ENCODE measurements around the gene FGR.

The FGR gene

GRCh38 chr1:27634177-27634984 is 604 bp downstream of the FGR start:
- peaks cover 66% of the 10 kb centered on the region for H3K27me3 Mint-ChIP-seq (ENCODE audit: low read depth, poor library complexity)
- H3K36me3 Mint-ChIP-seq (ENCODE audit: low read depth) = no peaks in the 10 kb centered on the region
- H3K4me3 Mint-ChIP-seq = peak overlapping the region; percentile 73
- H3K4me1 Mint-ChIP-seq = peaks cover 38% of the 10 kb centered on the region
- no peak overlapping the region for H3K27ac Mint-ChIP-seq
- H3K9me3 Mint-ChIP-seq = no peaks in the 10 kb centered on the region
- TF ChIP-seq CTCF (IDR thresholded peaks at IDR 0.05) = no peak
- DNase-seq = peak; percentile 64

DNA sequence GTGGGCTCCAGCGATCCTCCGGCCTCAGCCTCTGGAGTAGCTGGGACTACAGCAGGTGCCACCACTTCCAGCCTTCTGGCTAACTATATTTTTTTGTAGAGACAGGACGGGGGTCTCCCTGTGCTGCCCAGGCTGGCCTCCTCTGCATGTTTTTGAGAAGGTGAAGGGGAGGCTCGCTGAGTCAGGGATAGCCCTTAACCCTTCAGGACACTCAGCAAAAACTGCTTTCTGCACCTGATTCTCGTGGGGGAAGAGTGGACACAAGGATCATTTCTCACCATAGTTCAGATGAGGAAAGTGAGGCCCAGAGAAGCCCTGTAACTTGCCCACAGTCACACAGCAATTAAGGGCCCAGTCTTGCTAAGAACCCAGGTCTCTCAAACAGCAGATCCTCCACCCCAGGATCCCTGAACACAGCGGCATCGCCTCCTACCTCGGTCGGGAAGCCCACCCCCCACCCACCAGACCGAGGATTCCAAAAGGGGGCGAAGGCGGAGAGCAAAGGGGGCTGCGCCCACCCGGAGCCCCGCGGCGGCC is 1.3 kb downstream of the FGR start:
- Mint-ChIP-seq H3K4me3 (peak overlapping the region; percentile 67), H3K9me3 (no peaks in the 10 kb centered on the region), H3K27me3 (ENCODE audit: low read depth, poor library complexity) (peaks cover 70% of the 10 kb centered on the region), H3K4me1 (peaks cover 45% of the 10 kb centered on the region), H3K36me3 (ENCODE audit: low read depth) (no peaks in the 10 kb centered on the region), H3K27ac (no peak overlapping the region)
- no peak for TF ChIP-seq CTCF (IDR thresholded peaks at IDR 0.05)
- DNase-seq = no peak

DNA sequence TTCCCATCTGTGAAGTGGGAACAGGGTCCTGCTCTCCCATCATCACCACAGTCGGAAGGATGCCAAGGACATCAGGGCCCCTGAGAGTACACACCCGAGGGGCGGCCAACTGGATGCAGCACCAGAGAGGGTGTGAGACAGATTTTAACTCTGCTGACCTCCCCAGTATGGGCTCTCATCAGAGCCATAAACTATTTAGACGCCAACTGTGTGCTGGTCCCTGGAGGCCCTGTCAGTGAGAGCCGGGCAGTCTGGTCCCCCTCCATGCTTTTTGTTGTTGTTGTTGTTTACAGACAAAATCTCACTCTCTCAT is 1.7 kb downstream of the FGR start:
- Mint-ChIP-seq H3K4me1 (peaks cover 49% of the 10 kb centered on the region), H3K27me3 (ENCODE audit: low read depth, poor library complexity) (peaks cover 71% of the 10 kb centered on the region)

DNA sequence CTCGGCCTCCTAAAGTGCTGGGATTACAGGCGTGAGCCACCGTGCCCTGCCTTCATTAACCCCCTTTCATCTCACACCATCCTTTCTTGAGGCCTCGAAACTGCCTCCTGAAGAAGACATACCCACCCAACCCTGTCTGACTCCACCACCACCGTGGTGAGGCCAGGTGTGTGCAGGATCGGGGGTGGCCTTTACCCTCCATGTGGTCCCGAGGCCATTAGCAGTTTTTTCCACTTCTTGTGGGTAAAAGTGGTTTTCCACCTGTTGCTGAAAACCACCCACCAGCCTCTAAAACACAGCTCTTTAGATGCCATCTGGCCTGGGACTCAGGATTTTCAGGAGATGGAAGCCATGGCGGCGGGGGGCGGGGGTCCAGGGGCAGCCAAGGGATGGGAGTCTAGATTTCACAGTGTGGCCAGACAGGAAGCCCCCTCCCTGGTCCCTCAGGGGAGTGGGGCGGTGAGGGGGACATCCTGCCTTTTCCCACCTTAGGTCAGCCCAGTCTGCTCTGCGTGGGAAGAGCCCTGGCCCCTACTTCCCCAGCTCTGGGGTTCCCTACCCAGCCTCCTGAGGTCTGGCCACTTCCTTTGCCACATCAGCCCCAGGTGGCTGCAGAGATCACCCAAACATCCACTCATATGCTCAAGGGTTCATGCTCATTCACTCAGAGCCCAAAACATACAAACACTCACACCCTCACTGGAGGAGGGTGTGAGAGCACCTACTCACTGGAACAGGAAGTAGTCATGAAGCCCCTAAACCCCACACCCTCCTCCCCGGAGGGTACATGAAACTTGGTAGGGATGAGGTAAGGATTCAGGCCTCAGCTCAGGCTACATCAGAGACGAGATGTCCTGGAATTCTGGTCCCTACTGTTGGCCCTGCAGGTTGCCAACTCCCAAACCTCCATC is 2.3 kb downstream of the FGR start:
- TF ChIP-seq CTCF (IDR thresholded peaks at IDR 0.05) = no peak
- H3K4me1 Mint-ChIP-seq = peaks cover 49% of the 10 kb centered on the region
- no peak overlapping the region for H3K4me3 Mint-ChIP-seq
- no peaks in the 10 kb centered on the region for H3K9me3 Mint-ChIP-seq
- DNase-seq = no peak
- H3K36me3 Mint-ChIP-seq (ENCODE audit: low read depth) = no peaks in the 10 kb centered on the region
- H3K27ac Mint-ChIP-seq = no peak overlapping the region
- peaks cover 68% of the 10 kb centered on the region for H3K27me3 Mint-ChIP-seq (ENCODE audit: low read depth, poor library complexity)

More for the DNA sequence above, 1.7 kb downstream of the FGR start:
- Mint-ChIP-seq H3K9me3 (no peaks in the 10 kb centered on the region), H3K4me3 (no peak overlapping the region), H3K27ac (no peak overlapping the region), H3K36me3 (ENCODE audit: low read depth) (no peaks in the 10 kb centered on the region)
- no peak for DNase-seq
- no peak for TF ChIP-seq CTCF (IDR thresholded peaks at IDR 0.05)

- Mint-ChIP-seq H3K4me1 (peaks cover 50% of the 10 kb centered on the region), H3K27me3 (ENCODE audit: low read depth, poor library complexity) (peaks cover 53% of the 10 kb centered on the region)
- no peak for DNase-seq
Observed at GRCh38 chr1:27630859-27631491, 4.0 kb downstream of the FGR start.

More at GRCh38 chr1:27630859-27631491, 4.0 kb downstream of the FGR start:
- Mint-ChIP-seq H3K4me3 (no peak overlapping the region), H3K9me3 (no peaks in the 10 kb centered on the region), H3K27ac (no peak overlapping the region), H3K36me3 (ENCODE audit: low read depth) (no peaks in the 10 kb centered on the region)
- no peak for TF ChIP-seq CTCF (IDR thresholded peaks at IDR 0.05)
